SK-N-SH (cell line): ENCODE measurements around the gene BACE1-AS. TPM values are rescaled to one million over a fixed set of nuclear protein-coding genes. Genes with fewer than 3 reads are reported as not detected.

ENCODE experiments used
- CTCF ChIA-PET: fragments of 300-600, 350-600 bp; formaldehyde crosslinking; extraction: SDS; loops from one replicate; lab custom pipeline; 2021; lab: Yijun Ruan, JAX
- POLR2A ChIA-PET: fragments of 350-600 bp; sonication (Branson Sonifier 250); formaldehyde crosslinking; extraction: SDS; loops from one replicate; lab custom pipeline; 2020; ENCODE audit warnings: antibody characterized with exemption, inconsistent platforms; lab: Yijun Ruan, JAX
- DNase-seq: peaks from one replicate; pipeline ENCODE4 v3.0.0; 2012
- H2AFZ ChIP-seq: fragments of 200-600 bp; sonication (generic); 2 replicates; pipeline ENCODE4 v1.8.1; 2016; ENCODE audit warnings: antibody characterized with exemption, mild to moderate bottlenecking, low read depth
- H3F3A ChIP-seq: fragments of 200-600 bp; sonication (generic); replicated peaks from 2 replicates; pipeline ENCODE3; 2016; ENCODE audit warnings: antibody characterized with exemption, mild to moderate bottlenecking; ENCODE audit not compliant: insufficient read depth
- H3K27ac ChIP-seq, 2 experiments: fragments of 200-500 bp in 1 of 2; fragments of 200-600 bp in 1 of 2; sonication (Bioruptor generic) in 1 of 2; sonication (generic), shearing (Covaris generic) in 1 of 2; 2 replicates each; pipeline versions ENCODE4 v1.5.1 to v1.6.1; 2014 to 2016; ENCODE audit warnings: low read depth in 2 of 2, inconsistent platforms in 1 of 2, low read length in 1 of 2, mild to moderate bottlenecking in 1 of 2, mixed read lengths in 1 of 2
- H3K27me3 ChIP-seq: fragments of 200-600 bp; sonication (generic), shearing (Covaris generic); 2 replicates; pipeline ENCODE4 v1.6.1; 2016; ENCODE audit warnings: mixed run types; ENCODE audit not compliant: insufficient read depth
- H3K36me3 ChIP-seq, 2 experiments: fragments of 200-500 bp in 1 of 2; fragments of 200-600 bp in 1 of 2; sonication (Bioruptor generic) in 1 of 2; sonication (generic) in 1 of 2; replicated peaks in 1 of 2; 2 replicates each; pipeline versions ENCODE3 to v1.5.1; 2014 to 2016; ENCODE audit warnings: low read length in 1 of 2, mild to moderate bottlenecking in 1 of 2; ENCODE audit not compliant: insufficient read depth in 2 of 2, control insufficient read depth in 1 of 2
- H3K4me1 ChIP-seq, 2 experiments: fragments of 200-500 bp in 1 of 2; fragments of 200-600 bp in 1 of 2; sonication (Bioruptor generic) in 1 of 2; sonication (generic), shearing (Covaris generic) in 1 of 2; 2 replicates each; pipeline versions ENCODE4 v1.5.1 to v1.6.1; 2014 to 2016; ENCODE audit warnings: low read depth in 1 of 2, low read length in 1 of 2, mixed run types in 1 of 2; ENCODE audit not compliant: insufficient read depth in 2 of 2, control insufficient read depth in 1 of 2
- H3K4me2 ChIP-seq: fragments of 200-600 bp; sonication (generic), shearing (Covaris generic); 2 replicates; pipeline ENCODE4 v1.6.1; 2017; ENCODE audit warnings: mixed run types
- H3K4me3 ChIP-seq, 2 experiments: fragments of 200-500 bp in 1 of 2; fragments of 200-600 bp in 1 of 2; sonication (Bioruptor generic) in 1 of 2; sonication (generic), shearing (Covaris generic) in 1 of 2; 2 replicates each; pipeline versions ENCODE4 v1.5.1 to v1.8.1; 2014 to 2016; ENCODE audit warnings: low read depth in 2 of 2, inconsistent platforms in 1 of 2, low read length in 1 of 2, mild to moderate bottlenecking in 1 of 2, mixed read lengths in 1 of 2, moderate library complexity in 1 of 2
- H3K79me2 ChIP-seq: fragments of 200-600 bp; sonication (generic); 2 replicates; pipeline ENCODE4 v1.8.1; 2017; ENCODE audit warnings: mild to moderate bottlenecking; ENCODE audit not compliant: insufficient read depth
- H3K9ac ChIP-seq: fragments of 200-600 bp; sonication (generic); 2 replicates; pipeline ENCODE4 v1.6.1; 2017; ENCODE audit warnings: mixed run types
- H3K9me2 ChIP-seq: fragments of 200-600 bp; sonication (generic); 2 replicates; pipeline ENCODE4 v1.6.1; 2017; ENCODE audit warnings: mixed run types
- H3K9me3 ChIP-seq: fragments of 200-600 bp; sonication (generic); 2 replicates; pipeline ENCODE4 v1.6.1; 2017; ENCODE audit warnings: mixed run types, mild to moderate bottlenecking, moderate library complexity
- H4K20me1 ChIP-seq: fragments of 200-600 bp; sonication (generic); 2 replicates; pipeline ENCODE4 v1.6.1; 2017; ENCODE audit warnings: mild to moderate bottlenecking, mixed run types; ENCODE audit not compliant: insufficient read depth
- CHD2 ChIP-seq: fragments of 150-350 bp; IDR thresholded peaks from 2 replicates; pipeline ENCODE4 v1.6.1; 2018; ENCODE audit warnings: low read length; ENCODE audit not compliant: partially characterized antibody
- FOXM1 ChIP-seq: IDR thresholded peaks from 2 replicates; pipeline ENCODE4 v1.4.0; 2012; ENCODE audit warnings: low read depth, mild to moderate bottlenecking
- GABPA ChIP-seq: IDR thresholded peaks from 2 replicates; pipeline ENCODE4 v1.4.0; 2012; ENCODE audit warnings: low read depth, mild to moderate bottlenecking
- JUND ChIP-seq: IDR thresholded peaks from 2 replicates; pipeline ENCODE4 v1.4.0; 2012
- NFIC ChIP-seq: IDR thresholded peaks from 2 replicates; pipeline ENCODE4 v1.4.0; 2012; ENCODE audit warnings: borderline replicate concordance
- RFX5 ChIP-seq: IDR thresholded peaks from 2 replicates; pipeline ENCODE4 v1.6.1; 2012; ENCODE audit warnings: mild to moderate bottlenecking, improper control_type of control experiment, low read length
- SIN3A ChIP-seq: IDR thresholded peaks from 2 replicates; pipeline ENCODE4 v1.6.1; 2012; ENCODE audit warnings: low read depth, mild to moderate bottlenecking, low read length, moderate library complexity, borderline replicate concordance
- TAF1 ChIP-seq: IDR thresholded peaks from 2 replicates; pipeline ENCODE4 v1.6.1; 2012; ENCODE audit warnings: low read depth, mild to moderate bottlenecking, low read length, moderate library complexity, borderline replicate concordance
- YY1 ChIP-seq: IDR thresholded peaks from 2 replicates; pipeline ENCODE4 v1.4.0; 2012; ENCODE audit warnings: low read depth, mild to moderate bottlenecking
- WGBS: methylation state at CpG from one replicate; pipeline ENCODE4 v1.1.6; 2017; ENCODE audit warnings: low lambda C conversion rate; 5-methylcytosine and 5-hydroxymethylcytosine counted together
- polyA plus RNA-seq, 3 experiments: library from polyadenylated mRNA; depleted of rRNA; stranded (reverse); fragments of >200 nt; gene quantifications; 2 replicates each; pipeline ENCODE4 v1.2.3, GENCODE V29; 2012
- TF ChIP-seq, protein P1 (sequence below): IDR thresholded peaks from 2 replicates; pipeline ENCODE4; 2012
- TF ChIP-seq, protein P2 (sequence below): fragments of 150-350 bp; IDR thresholded peaks from 2 replicates; pipeline ENCODE4 v1.6.1; 2016; ENCODE audit warnings: mild to moderate bottlenecking, low read depth, low read length
- TF ChIP-seq, protein P3 (sequence below): IDR thresholded peaks from 2 replicates; pipeline ENCODE4 v1.4.0; 2012; ENCODE audit warnings: low read depth, borderline replicate concordance
- TF ChIP-seq, protein P4 (sequence below): fragments of 200-600 bp; sonication (generic); IDR thresholded peaks from 2 replicates; pipeline ENCODE4 v1.6.1; 2017; ENCODE audit warnings: antibody characterized with exemption, mild to moderate bottlenecking, moderate library complexity
- TF ChIP-seq, protein P5 (sequence below): IDR thresholded peaks from 2 replicates; pipeline ENCODE4 v1.4.0; 2012; ENCODE audit warnings: low read depth
- TF ChIP-seq, protein P6 (sequence below): IDR thresholded peaks from 2 replicates; pipeline ENCODE4 v1.6.1; 2012; ENCODE audit warnings: mild to moderate bottlenecking, low read depth, low read length, moderate library complexity

The BACE1-AS gene
- polyA plus RNA-seq, 1 of the 3 experiments (the other 2 are of a cell fraction) = 5.7 TPM

DNA sequence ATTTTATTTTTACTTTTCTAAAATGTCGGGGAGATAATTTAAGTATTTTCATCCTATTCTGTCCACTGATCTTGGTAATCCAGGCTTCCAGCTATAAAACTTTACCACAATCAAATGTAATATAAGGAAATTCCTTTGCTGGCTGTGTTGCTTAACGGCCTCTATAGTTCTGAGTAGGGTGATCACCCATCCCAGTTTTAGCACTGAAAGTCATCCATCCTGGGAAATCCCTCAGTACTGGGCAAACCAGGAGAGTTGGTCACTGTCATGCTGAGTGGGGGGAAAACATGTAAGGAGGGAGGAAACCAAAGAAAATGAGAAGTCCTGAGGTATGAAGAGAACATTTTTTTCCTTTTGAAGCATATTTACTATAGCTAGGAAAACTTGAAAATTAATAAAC, 12.8 kb upstream of the BACE1-AS start (continued):
- TF ChIP-seq, protein P1, sequence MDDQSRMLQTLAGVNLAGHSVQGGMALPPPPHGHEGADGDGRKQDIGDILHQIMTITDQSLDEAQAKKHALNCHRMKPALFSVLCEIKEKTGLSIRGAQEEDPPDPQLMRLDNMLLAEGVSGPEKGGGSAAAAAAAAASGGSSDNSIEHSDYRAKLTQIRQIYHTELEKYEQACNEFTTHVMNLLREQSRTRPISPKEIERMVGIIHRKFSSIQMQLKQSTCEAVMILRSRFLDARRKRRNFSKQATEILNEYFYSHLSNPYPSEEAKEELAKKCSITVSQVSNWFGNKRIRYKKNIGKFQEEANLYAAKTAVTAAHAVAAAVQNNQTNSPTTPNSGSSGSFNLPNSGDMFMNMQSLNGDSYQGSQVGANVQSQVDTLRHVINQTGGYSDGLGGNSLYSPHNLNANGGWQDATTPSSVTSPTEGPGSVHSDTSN = no peak
- TF ChIP-seq, protein P2, sequence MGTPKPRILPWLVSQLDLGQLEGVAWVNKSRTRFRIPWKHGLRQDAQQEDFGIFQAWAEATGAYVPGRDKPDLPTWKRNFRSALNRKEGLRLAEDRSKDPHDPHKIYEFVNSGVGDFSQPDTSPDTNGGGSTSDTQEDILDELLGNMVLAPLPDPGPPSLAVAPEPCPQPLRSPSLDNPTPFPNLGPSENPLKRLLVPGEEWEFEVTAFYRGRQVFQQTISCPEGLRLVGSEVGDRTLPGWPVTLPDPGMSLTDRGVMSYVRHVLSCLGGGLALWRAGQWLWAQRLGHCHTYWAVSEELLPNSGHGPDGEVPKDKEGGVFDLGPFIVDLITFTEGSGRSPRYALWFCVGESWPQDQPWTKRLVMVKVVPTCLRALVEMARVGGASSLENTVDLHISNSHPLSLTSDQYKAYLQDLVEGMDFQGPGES = no peak
- no peak for TF ChIP-seq NFIC

DNA sequence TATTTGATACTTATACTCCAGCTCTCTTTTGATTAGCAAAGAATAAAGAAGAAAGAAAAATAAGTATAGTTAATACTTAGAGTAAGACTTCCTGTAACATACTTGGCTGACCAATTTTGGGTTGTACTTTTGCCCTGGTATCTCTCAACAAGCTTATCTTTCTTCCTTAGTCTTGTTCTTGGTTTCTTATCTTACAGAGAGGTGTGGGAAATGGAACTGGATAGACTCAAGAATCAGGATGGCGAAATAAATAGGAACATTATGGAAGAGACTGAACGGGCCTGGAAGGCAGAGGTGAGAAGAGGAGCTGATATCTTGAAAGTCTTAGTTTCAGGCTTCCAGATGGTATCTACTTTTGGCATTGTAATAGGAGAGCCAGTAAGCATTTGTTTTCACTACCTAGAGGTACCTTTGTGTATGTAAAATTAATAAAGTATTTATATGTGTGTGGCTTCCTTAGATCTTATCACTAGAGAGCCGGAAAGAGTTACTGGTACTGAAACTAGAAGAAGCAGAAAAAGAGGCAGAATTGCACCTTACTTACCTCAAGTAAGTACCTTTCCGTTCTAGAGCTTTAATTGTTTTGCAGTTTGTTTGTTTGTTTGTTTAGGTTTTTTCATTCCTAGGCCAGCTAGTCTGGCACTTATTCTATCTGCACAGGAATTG, 11.3 kb upstream of the BACE1-AS start:
- Histone ChIP-seq H3K4me2 (peak overlapping the region; percentile 65), H3K36me3 (peaks cover 19 to 38% of the 10 kb centered on the region in 2 experiments), H3K9me2 (no peaks in the 10 kb centered on the region), H4K20me1 (no peaks in the 10 kb centered on the region; the same call in 1 of the 2 replicates), H3K27ac (peak overlapping the region in 1 of 2 experiments; percentile 86; a peak in 2 of 4 replicates), H2AFZ (no peak overlapping the region; the same call in 1 of the 2 replicates), H3K9me3 (no peaks in the 10 kb centered on the region), H3K79me2 (peaks cover 3% of the 10 kb centered on the region), H3F3A (peaks cover 48% of the 10 kb centered on the region), H3K4me1 (peaks cover 0 to 32% of the 10 kb centered on the region in 2 experiments; a peak in 2 of 4 replicates), H3K4me3 (no peak overlapping the region), H3K27me3 (no peaks in the 10 kb centered on the region), H3K9ac (no peak overlapping the region)
- 80% methylated on average over 4 of the region's 4 CpGs for WGBS
- no peak for DNase-seq
- TF ChIP-seq, protein P1 = no peak
- TF ChIP-seq TAF1 = no peak
- TF ChIP-seq, protein P3, sequence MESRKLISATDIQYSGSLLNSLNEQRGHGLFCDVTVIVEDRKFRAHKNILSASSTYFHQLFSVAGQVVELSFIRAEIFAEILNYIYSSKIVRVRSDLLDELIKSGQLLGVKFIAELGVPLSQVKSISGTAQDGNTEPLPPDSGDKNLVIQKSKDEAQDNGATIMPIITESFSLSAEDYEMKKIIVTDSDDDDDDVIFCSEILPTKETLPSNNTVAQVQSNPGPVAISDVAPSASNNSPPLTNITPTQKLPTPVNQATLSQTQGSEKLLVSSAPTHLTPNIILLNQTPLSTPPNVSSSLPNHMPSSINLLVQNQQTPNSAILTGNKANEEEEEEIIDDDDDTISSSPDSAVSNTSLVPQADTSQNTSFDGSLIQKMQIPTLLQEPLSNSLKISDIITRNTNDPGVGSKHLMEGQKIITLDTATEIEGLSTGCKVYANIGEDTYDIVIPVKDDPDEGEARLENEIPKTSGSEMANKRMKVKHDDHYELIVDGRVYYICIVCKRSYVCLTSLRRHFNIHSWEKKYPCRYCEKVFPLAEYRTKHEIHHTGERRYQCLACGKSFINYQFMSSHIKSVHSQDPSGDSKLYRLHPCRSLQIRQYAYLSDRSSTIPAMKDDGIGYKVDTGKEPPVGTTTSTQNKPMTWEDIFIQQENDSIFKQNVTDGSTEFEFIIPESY = no peak
- TF ChIP-seq RFX5 = no peak
- TF ChIP-seq JUND = no peak
- no peak for TF ChIP-seq YY1
- TF ChIP-seq FOXM1 = no peak
- TF ChIP-seq, protein P4, sequence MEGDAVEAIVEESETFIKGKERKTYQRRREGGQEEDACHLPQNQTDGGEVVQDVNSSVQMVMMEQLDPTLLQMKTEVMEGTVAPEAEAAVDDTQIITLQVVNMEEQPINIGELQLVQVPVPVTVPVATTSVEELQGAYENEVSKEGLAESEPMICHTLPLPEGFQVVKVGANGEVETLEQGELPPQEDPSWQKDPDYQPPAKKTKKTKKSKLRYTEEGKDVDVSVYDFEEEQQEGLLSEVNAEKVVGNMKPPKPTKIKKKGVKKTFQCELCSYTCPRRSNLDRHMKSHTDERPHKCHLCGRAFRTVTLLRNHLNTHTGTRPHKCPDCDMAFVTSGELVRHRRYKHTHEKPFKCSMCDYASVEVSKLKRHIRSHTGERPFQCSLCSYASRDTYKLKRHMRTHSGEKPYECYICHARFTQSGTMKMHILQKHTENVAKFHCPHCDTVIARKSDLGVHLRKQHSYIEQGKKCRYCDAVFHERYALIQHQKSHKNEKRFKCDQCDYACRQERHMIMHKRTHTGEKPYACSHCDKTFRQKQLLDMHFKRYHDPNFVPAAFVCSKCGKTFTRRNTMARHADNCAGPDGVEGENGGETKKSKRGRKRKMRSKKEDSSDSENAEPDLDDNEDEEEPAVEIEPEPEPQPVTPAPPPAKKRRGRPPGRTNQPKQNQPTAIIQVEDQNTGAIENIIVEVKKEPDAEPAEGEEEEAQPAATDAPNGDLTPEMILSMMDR = no peak
- TF ChIP-seq CHD2 = no peak
- no peak for TF ChIP-seq GABPA
- no peak for TF ChIP-seq SIN3A
- TF ChIP-seq, protein P5, sequence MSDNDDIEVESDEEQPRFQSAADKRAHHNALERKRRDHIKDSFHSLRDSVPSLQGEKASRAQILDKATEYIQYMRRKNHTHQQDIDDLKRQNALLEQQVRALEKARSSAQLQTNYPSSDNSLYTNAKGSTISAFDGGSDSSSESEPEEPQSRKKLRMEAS = no peak
- TF ChIP-seq, protein P6, sequence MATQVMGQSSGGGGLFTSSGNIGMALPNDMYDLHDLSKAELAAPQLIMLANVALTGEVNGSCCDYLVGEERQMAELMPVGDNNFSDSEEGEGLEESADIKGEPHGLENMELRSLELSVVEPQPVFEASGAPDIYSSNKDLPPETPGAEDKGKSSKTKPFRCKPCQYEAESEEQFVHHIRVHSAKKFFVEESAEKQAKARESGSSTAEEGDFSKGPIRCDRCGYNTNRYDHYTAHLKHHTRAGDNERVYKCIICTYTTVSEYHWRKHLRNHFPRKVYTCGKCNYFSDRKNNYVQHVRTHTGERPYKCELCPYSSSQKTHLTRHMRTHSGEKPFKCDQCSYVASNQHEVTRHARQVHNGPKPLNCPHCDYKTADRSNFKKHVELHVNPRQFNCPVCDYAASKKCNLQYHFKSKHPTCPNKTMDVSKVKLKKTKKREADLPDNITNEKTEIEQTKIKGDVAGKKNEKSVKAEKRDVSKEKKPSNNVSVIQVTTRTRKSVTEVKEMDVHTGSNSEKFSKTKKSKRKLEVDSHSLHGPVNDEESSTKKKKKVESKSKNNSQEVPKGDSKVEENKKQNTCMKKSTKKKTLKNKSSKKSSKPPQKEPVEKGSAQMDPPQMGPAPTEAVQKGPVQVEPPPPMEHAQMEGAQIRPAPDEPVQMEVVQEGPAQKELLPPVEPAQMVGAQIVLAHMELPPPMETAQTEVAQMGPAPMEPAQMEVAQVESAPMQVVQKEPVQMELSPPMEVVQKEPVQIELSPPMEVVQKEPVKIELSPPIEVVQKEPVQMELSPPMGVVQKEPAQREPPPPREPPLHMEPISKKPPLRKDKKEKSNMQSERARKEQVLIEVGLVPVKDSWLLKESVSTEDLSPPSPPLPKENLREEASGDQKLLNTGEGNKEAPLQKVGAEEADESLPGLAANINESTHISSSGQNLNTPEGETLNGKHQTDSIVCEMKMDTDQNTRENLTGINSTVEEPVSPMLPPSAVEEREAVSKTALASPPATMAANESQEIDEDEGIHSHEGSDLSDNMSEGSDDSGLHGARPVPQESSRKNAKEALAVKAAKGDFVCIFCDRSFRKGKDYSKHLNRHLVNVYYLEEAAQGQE = no peak
- ChIA-PET POLR2A (no interaction called here), CTCF (no interaction called here)
